Trophoblast cell (in vitro differentiated cells and primary cell): ENCODE data around the gene GSK3B.

Experiments
- DNase-seq, 2 donors: peaks; one replicate each; pipeline ENCODE4 v3.0.0-alpha.2; 2016
- H2AFZ ChIP-seq: 2 replicates; pipeline ENCODE4 v1.6.1; 2013; ENCODE audit warnings: low read length, moderate library complexity, mild to moderate bottlenecking; ENCODE audit not compliant: insufficient read depth, poor library complexity
- H2AK5ac ChIP-seq: 2 replicates; pipeline ENCODE4 v1.6.1; 2013; ENCODE audit warnings: mild to moderate bottlenecking, low read length
- H2BK120ac ChIP-seq: 2 replicates; pipeline ENCODE4 v1.6.1; 2013; ENCODE audit warnings: low read length, mild to moderate bottlenecking, moderate library complexity; ENCODE audit not compliant: insufficient read depth, poor library complexity
- H2BK12ac ChIP-seq: 2 replicates; pipeline ENCODE4 v1.6.1; 2013; ENCODE audit warnings: mild to moderate bottlenecking, low read length, moderate library complexity
- H2BK5ac ChIP-seq: 2 replicates; pipeline ENCODE4 v1.6.1; 2013; ENCODE audit warnings: low read length, low read depth, moderate library complexity, mild to moderate bottlenecking; ENCODE audit not compliant: poor library complexity
- H3K14ac ChIP-seq: 2 replicates; pipeline ENCODE4 v1.6.1; 2013; ENCODE audit warnings: mild to moderate bottlenecking, low read length
- H3K18ac ChIP-seq: 2 replicates; pipeline ENCODE4 v1.6.1; 2013; ENCODE audit warnings: mild to moderate bottlenecking, low read length
- H3K23ac ChIP-seq: 2 replicates; pipeline ENCODE4 v1.6.1; 2013; ENCODE audit warnings: low read length
- H3K27ac ChIP-seq: 2 replicates; pipeline ENCODE4 v1.5.1; 2013; ENCODE audit warnings: low read depth, mild to moderate bottlenecking, inconsistent platforms, low read length, moderate library complexity
- H3K27me3 ChIP-seq: 2 replicates; pipeline ENCODE4 v1.6.1; 2013; ENCODE audit warnings: inconsistent platforms, mild to moderate bottlenecking, low read length, moderate library complexity; ENCODE audit not compliant: insufficient read depth
- H3K36me3 ChIP-seq, 2 experiments: 1 replicate in 1 of 2; 2 replicates in 1 of 2; pipeline ENCODE4 v1.6.1; 2013; ENCODE audit warnings: low read length in 2 of 2, mild to moderate bottlenecking in 2 of 2, moderate library complexity in 1 of 2; ENCODE audit not compliant: insufficient read depth in 2 of 2, control insufficient read depth in 1 of 2
- H3K4ac ChIP-seq: 2 replicates; pipeline ENCODE4 v1.6.1; 2013; ENCODE audit warnings: low read depth, mild to moderate bottlenecking, low read length, moderate library complexity
- H3K4me1 ChIP-seq, 2 experiments: 1 replicate in 1 of 2; 2 replicates in 1 of 2; pipeline ENCODE4 v1.6.1; 2013; ENCODE audit warnings: low read length in 2 of 2, mild to moderate bottlenecking in 2 of 2, moderate library complexity in 1 of 2; ENCODE audit not compliant: insufficient read depth in 2 of 2, control insufficient read depth in 1 of 2
- H3K4me2 ChIP-seq: 2 replicates; pipeline ENCODE4 v1.6.1; 2013; ENCODE audit warnings: inconsistent platforms, mild to moderate bottlenecking, low read length, moderate library complexity
- H3K4me3 ChIP-seq: 2 replicates; pipeline ENCODE4 v1.5.1; 2013; ENCODE audit warnings: mild to moderate bottlenecking, low read depth, low read length, inconsistent platforms
- H3K79me1 ChIP-seq: one replicate; pipeline ENCODE4 v1.6.1; 2013; ENCODE audit warnings: low read length
- H3K79me2 ChIP-seq: 2 replicates; pipeline ENCODE4 v1.6.1; 2013; ENCODE audit warnings: low read length, mild to moderate bottlenecking; ENCODE audit not compliant: control insufficient read depth, insufficient read depth, poor library complexity
- H3K9ac ChIP-seq: 2 replicates; pipeline ENCODE4 v1.6.1; 2013; ENCODE audit warnings: mild to moderate bottlenecking, low read length
- H3K9me3 ChIP-seq: 2 replicates; pipeline ENCODE4 v1.6.1; 2013; ENCODE audit warnings: low read depth, mild to moderate bottlenecking, control low read depth, inconsistent platforms, low read length; ENCODE audit not compliant: insufficient read depth
- H4K12ac ChIP-seq: 2 replicates; pipeline ENCODE4 v1.6.1; 2013; ENCODE audit warnings: low read depth, mild to moderate bottlenecking, low read length, moderate library complexity
- H4K8ac ChIP-seq: 2 replicates; pipeline ENCODE4 v1.6.1; 2013; ENCODE audit warnings: low read depth, mild to moderate bottlenecking, low read length, moderate library complexity
- H4K91ac ChIP-seq: one replicate; pipeline ENCODE4 v1.6.1; 2013; ENCODE audit warnings: low read depth, mild to moderate bottlenecking, low read length, moderate library complexity
- WGBS: extraction: QIAGEN DNeasy Blood & Tissue Kit; methylation state at CpG from one replicate; pipeline ENCODE4 v1.1.7; 2013; ENCODE audit warnings: missing lambda C conversion rate; ENCODE audit not compliant: insufficient read length, insufficient coverage; ENCODE audit errors: extremely low coverage; 5-methylcytosine and 5-hydroxymethylcytosine counted together

The GSK3B gene

GRCh38 chr3:119901148-119901547 lies 193.1 kb downstream of the GSK3B start:
- no peak overlapping the region for H3K4ac ChIP-seq
- no peaks in the 10 kb centered on the region for H3K4me1 ChIP-seq
- H4K91ac ChIP-seq: no peak overlapping the region
- no peak overlapping the region for H3K4me2 ChIP-seq
- no peak overlapping the region for H3K4me3 ChIP-seq
- H3K27ac ChIP-seq: no peak overlapping the region
- no peak overlapping the region for H4K8ac ChIP-seq
- H2AK5ac ChIP-seq: no peak overlapping the region
- no peak overlapping the region for H3K23ac ChIP-seq
- no peak for DNase-seq
- no peak overlapping the region for H3K9ac ChIP-seq
- peaks cover 2% of the 10 kb centered on the region for H3K9me3 ChIP-seq
- no peak overlapping the region for H2AFZ ChIP-seq
- no peak overlapping the region for H4K12ac ChIP-seq
- no peaks in the 10 kb centered on the region for H3K27me3 ChIP-seq
- no peak overlapping the region for H2BK120ac ChIP-seq
- WGBS: no CpG with 5 or more reads among the region's 1 CpG
- no peak overlapping the region for H3K14ac ChIP-seq
- no peak overlapping the region for H3K18ac ChIP-seq
- no peak overlapping the region for H2BK5ac ChIP-seq
- peaks cover 6 to 7% of the 10 kb centered on the region in 2 experiments for H3K36me3 ChIP-seq
- no peaks in the 10 kb centered on the region for H3K79me2 ChIP-seq
- no peak overlapping the region for H2BK12ac ChIP-seq
- no peaks in the 10 kb centered on the region for H3K79me1 ChIP-seq

GRCh38 chr3:119899192-119899511 lies 195.1 kb downstream of the GSK3B start:
- H3K4me1 ChIP-seq: no peaks in the 10 kb centered on the region
- H2BK120ac ChIP-seq: no peak overlapping the region
- no peaks in the 10 kb centered on the region for H3K27me3 ChIP-seq
- H3K9me3 ChIP-seq: peaks cover 2% of the 10 kb centered on the region
- peaks cover 8 to 11% of the 10 kb centered on the region in 2 experiments for H3K36me3 ChIP-seq
- H2BK5ac ChIP-seq: no peak overlapping the region
- no peaks in the 10 kb centered on the region for H3K79me1 ChIP-seq
- H4K91ac ChIP-seq: no peak overlapping the region
- H4K12ac ChIP-seq: no peak overlapping the region
- H3K14ac ChIP-seq: no peak overlapping the region
- no peak overlapping the region for H3K23ac ChIP-seq
- no peak overlapping the region for H3K4me3 ChIP-seq
- DNase-seq: no peak
- no peak overlapping the region for H2AFZ ChIP-seq
- no peak overlapping the region for H3K9ac ChIP-seq
- no peaks in the 10 kb centered on the region for H3K79me2 ChIP-seq
- no peak overlapping the region for H2AK5ac ChIP-seq
- no peak overlapping the region for H2BK12ac ChIP-seq
- no peak overlapping the region for H4K8ac ChIP-seq
- H3K4me2 ChIP-seq: no peak overlapping the region
- H3K18ac ChIP-seq: no peak overlapping the region
- no peak overlapping the region for H3K4ac ChIP-seq
- H3K27ac ChIP-seq: no peak overlapping the region

GRCh38 chr3:119898478-119899191 lies 195.6 kb downstream of the GSK3B start:
- Histone ChIP-seq H3K4me2 (no peak overlapping the region), H3K36me3 (peaks cover 8 to 11% of the 10 kb centered on the region in 2 experiments), H3K79me1 (no peaks in the 10 kb centered on the region), H2BK5ac (no peak overlapping the region), H4K91ac (no peak overlapping the region), H3K23ac (no peak overlapping the region), H4K8ac (no peak overlapping the region), H3K9me3 (peaks cover 2% of the 10 kb centered on the region), H3K4me3 (no peak overlapping the region), H3K4ac (no peak overlapping the region), H3K4me1 (no peaks in the 10 kb centered on the region), H3K27ac (no peak overlapping the region), H3K79me2 (no peaks in the 10 kb centered on the region), H2BK12ac (no peak overlapping the region), H3K14ac (no peak overlapping the region), H4K12ac (no peak overlapping the region), H2AK5ac (no peak overlapping the region), H3K27me3 (no peaks in the 10 kb centered on the region), H2AFZ (no peak overlapping the region), H3K9ac (no peak overlapping the region), H2BK120ac (no peak overlapping the region), H3K18ac (no peak overlapping the region)
- peak; percentile 69 to 88 for DNase-seq
- WGBS: no CpG with 5 or more reads among the region's 6 CpGs

GRCh38 chr3:119894195-119894594 lies 200.1 kb downstream of the GSK3B start:
- Histone ChIP-seq H3K4me2 (no peak overlapping the region), H3K4me3 (no peak overlapping the region), H2AFZ (no peak overlapping the region), H2AK5ac (no peak overlapping the region), H4K12ac (no peak overlapping the region), H3K36me3 (peaks cover 1 to 6% of the 10 kb centered on the region in 2 experiments), H2BK5ac (no peak overlapping the region), H2BK12ac (no peak overlapping the region), H2BK120ac (no peak overlapping the region), H3K4me1 (peaks cover 0 to 3% of the 10 kb centered on the region in 2 experiments), H3K18ac (no peak overlapping the region), H3K79me1 (no peaks in the 10 kb centered on the region), H3K9ac (no peak overlapping the region), H4K8ac (no peak overlapping the region), H3K23ac (no peak overlapping the region), H4K91ac (no peak overlapping the region), H3K4ac (no peak overlapping the region), H3K9me3 (peaks cover 2% of the 10 kb centered on the region), H3K27me3 (no peaks in the 10 kb centered on the region), H3K27ac (no peak overlapping the region), H3K79me2 (no peaks in the 10 kb centered on the region), H3K14ac (no peak overlapping the region)
- WGBS: no CpG with 5 or more reads among the region's 2 CpGs
- DNase-seq: no peak
